Measurements from ENCODE around the gene GPR35. TPM values are rescaled to one million over a fixed set of nuclear protein-coding genes. Genes with fewer than 3 reads are reported as not detected.
A peak's percentile ranks its signal among the peaks of the same experiment; 100 is the strongest.

Gene GPR35
- total RNA-seq, 4 donors from 2014 or later: 1.8 to 4.0 (median 2.2) TPM

- no peak for TF ChIP-seq EP300 (IDR thresholded peaks at IDR 0.05)
- TF ChIP-seq CTCF (IDR thresholded peaks at IDR 0.05): peak in 1 of 3 experiments; percentile 10
- Histone ChIP-seq H3K27me3 (no peaks in the 10 kb centered on the region), H3K27ac (replicated peaks in 1 of 4) (peak overlapping the region in 2 of 4 donors; percentile 19 to 21), H3K36me3 (peaks cover 21 to 100% (median 73%) of the 10 kb centered on the region in 4 donors), H3K9me3 (no peaks in the 10 kb centered on the region), H3K4me1 (peaks cover 21 to 44% (median 38%) of the 10 kb centered on the region in 4 donors), H3K4me3 (no peak overlapping the region)
- 70% methylated on average over 13 of the region's 18 CpGs for WGBS
- no peak for DNase-seq (ENCODE audit: extremely low spot score)
- intact Hi-C loops (cut with DNase I): no loop called here
Observed at GRCh38 chr2:240595381-240596079, 29.8 kb upstream of the GPR35 start.

- TF ChIP-seq POLR2AphosphoS5 (IDR thresholded peaks at IDR 0.05) (no peak), POLR2A (IDR thresholded peaks at IDR 0.05; ENCODE audit: low read depth) (no peak), EP300 (IDR thresholded peaks at IDR 0.05) (no peak), CTCF (IDR thresholded peaks at IDR 0.05) (no peak)
- Histone ChIP-seq H3K9me3 (no peaks in the 10 kb centered on the region), H3K36me3 (peaks cover 16 to 97% (median 71%) of the 10 kb centered on the region in 4 donors), H3K27me3 (no peaks in the 10 kb centered on the region), H3K27ac (replicated peaks in 1 of 4) (peak overlapping the region in 2 of 4 donors; percentile 19 to 21), H3K4me3 (no peak overlapping the region), H3K4me1 (peaks cover 21 to 44% (median 38%) of the 10 kb centered on the region in 4 donors)
- WGBS: no CpG with 5 or more reads among the region's 17 CpGs
- intact Hi-C loops (cut with DNase I): no loop called here
- no peak for DNase-seq (ENCODE audit: extremely low spot score)
Observed at GRCh38 chr2:240596080-240596460, 29.2 kb upstream of the GPR35 start.

- no peaks in the 10 kb centered on the region for H3K27me3 ChIP-seq
- H3K27ac ChIP-seq (replicated peaks in 1 of 4): peak overlapping the region in 1 of 4 donors; percentile 19
- WGBS: no CpG with 5 or more reads among the region's 23 CpGs
- TF ChIP-seq POLR2AphosphoS5 (IDR thresholded peaks at IDR 0.05) (no peak), EP300 (IDR thresholded peaks at IDR 0.05) (no peak), CTCF (IDR thresholded peaks at IDR 0.05) (no peak), POLR2A (IDR thresholded peaks at IDR 0.05; ENCODE audit: low read depth) (no peak)
- no peak for DNase-seq (ENCODE audit: extremely low spot score)
- intact Hi-C loops (cut with DNase I): no loop called here
- H3K9me3 ChIP-seq: no peaks in the 10 kb centered on the region
- peaks cover 21 to 44% (median 38%) of the 10 kb centered on the region in 4 donors for H3K4me1 ChIP-seq
- H3K36me3 ChIP-seq: peaks cover 16 to 93% (median 68%) of the 10 kb centered on the region in 4 donors
- H3K4me3 ChIP-seq: no peak overlapping the region
Observed at GRCh38 chr2:240596491-240596931, 28.8 kb upstream of the GPR35 start.

GRCh38 chr2:240597054-240597418 is 28.2 kb upstream of the GPR35 start:
- no peak overlapping the region for H3K27ac ChIP-seq (replicated peaks in 1 of 4)
- H3K27me3 ChIP-seq: no peaks in the 10 kb centered on the region
- WGBS: 83% methylated on average over 8 of the region's 10 CpGs
- H3K4me1 ChIP-seq: peaks cover 21 to 44% (median 38%) of the 10 kb centered on the region in 4 donors
- intact Hi-C loops (cut with DNase I): no loop called here
- TF ChIP-seq EP300 (IDR thresholded peaks at IDR 0.05): no peak
- no peak for TF ChIP-seq POLR2AphosphoS5 (IDR thresholded peaks at IDR 0.05)
- no peak for TF ChIP-seq POLR2A (IDR thresholded peaks at IDR 0.05; ENCODE audit: low read depth)
- TF ChIP-seq CTCF (IDR thresholded peaks at IDR 0.05): no peak
- H3K36me3 ChIP-seq: peaks cover 16 to 88% (median 63%) of the 10 kb centered on the region in 4 donors
- H3K9me3 ChIP-seq: no peaks in the 10 kb centered on the region
- H3K4me3 ChIP-seq: no peak overlapping the region
- DNase-seq (ENCODE audit: extremely low spot score): no peak
